ENCODE data around the gene VSIR. TPM values are rescaled to one million over a fixed set of nuclear protein-coding genes. Genes with fewer than 3 reads are reported as not detected.

Gene VSIR
- total RNA-seq, 1 donor from 2014 or later: 0.29 TPM

DNA sequence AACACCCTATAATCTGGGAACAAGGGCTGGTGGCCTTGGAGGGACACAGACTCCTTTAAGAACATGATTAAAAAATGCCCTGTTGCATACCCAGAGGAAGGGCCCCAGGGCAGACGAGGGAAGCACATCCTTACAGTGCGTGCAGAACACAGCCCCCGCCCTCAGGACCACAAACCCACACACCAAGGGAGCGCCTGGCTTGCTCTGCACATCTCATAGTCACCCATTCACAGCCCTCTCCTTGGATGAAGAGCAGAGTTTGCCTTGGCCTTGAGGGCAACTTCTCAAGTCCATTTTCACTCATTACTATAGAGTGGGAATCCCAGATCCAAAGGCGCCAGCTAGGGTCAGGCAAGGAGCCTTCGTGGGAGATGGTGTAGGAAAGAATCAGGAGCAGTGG is 6.3 kb upstream of the VSIR start:
- H3K27me3 Mint-ChIP-seq (ENCODE audit: unreplicated experiment): peaks cover 5% of the 10 kb centered on the region

DNA sequence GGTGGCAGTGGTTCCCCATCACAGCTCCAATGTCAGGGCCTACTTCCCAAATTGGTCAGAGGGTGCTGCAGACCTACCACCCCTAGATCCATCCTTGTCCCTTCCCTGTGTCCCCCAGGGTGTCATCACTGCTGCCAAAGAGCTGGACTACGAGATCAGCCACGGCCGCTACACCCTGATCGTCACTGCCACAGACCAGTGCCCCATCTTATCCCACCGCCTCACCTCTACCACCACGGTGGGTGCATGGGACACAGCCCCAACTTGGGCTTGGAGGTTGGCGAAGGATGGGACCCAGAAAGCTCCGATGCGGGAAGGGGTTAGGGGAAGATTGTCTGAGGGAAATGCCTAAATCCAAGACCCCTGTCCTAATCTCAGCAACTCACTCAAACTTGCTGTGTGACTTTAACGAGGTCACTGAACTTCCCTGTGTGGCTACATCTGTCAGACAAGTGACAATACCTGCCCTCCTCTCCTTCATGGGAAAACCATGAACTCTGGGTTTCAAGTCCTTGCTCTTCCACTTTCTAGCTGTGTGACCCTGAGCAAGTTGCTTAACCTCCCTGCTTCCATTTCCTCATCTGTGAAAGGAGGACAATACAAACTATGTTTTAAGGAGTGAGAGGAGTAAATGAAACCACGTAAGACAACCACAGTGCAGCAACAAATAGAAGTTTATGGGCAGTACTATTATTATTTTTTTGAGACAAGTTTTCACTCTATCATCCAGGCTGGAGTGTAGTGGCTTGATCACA is 4.9 kb upstream of the VSIR start:
- H3K4me3 Mint-ChIP-seq (ENCODE audit: unreplicated experiment): no peak overlapping the region
- H3K27me3 Mint-ChIP-seq (ENCODE audit: unreplicated experiment): peaks cover 5% of the 10 kb centered on the region
- H3K9me3 Mint-ChIP-seq (ENCODE audit: unreplicated experiment): peaks cover 3% of the 10 kb centered on the region
- TF ChIP-seq, protein P1, sequence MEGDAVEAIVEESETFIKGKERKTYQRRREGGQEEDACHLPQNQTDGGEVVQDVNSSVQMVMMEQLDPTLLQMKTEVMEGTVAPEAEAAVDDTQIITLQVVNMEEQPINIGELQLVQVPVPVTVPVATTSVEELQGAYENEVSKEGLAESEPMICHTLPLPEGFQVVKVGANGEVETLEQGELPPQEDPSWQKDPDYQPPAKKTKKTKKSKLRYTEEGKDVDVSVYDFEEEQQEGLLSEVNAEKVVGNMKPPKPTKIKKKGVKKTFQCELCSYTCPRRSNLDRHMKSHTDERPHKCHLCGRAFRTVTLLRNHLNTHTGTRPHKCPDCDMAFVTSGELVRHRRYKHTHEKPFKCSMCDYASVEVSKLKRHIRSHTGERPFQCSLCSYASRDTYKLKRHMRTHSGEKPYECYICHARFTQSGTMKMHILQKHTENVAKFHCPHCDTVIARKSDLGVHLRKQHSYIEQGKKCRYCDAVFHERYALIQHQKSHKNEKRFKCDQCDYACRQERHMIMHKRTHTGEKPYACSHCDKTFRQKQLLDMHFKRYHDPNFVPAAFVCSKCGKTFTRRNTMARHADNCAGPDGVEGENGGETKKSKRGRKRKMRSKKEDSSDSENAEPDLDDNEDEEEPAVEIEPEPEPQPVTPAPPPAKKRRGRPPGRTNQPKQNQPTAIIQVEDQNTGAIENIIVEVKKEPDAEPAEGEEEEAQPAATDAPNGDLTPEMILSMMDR (IDR thresholded peaks at IDR 0.05; ENCODE audit: partially characterized antibody, unreplicated experiment): no peak
- H3K27ac Mint-ChIP-seq (ENCODE audit: unreplicated experiment): no peak overlapping the region
- no peak for DNase-seq
- H3K36me3 Mint-ChIP-seq (ENCODE audit: unreplicated experiment): no peaks in the 10 kb centered on the region
- H3K4me1 Mint-ChIP-seq (ENCODE audit: low read depth, unreplicated experiment): peaks cover 11% of the 10 kb centered on the region

More for the DNA sequence above, 6.3 kb upstream of the VSIR start:
- TF ChIP-seq, protein P1 (IDR thresholded peaks at IDR 0.05; ENCODE audit: partially characterized antibody, unreplicated experiment): no peak
- H3K27ac Mint-ChIP-seq (ENCODE audit: unreplicated experiment): no peak overlapping the region
- no peaks in the 10 kb centered on the region for H3K36me3 Mint-ChIP-seq (ENCODE audit: unreplicated experiment)
- peaks cover 5% of the 10 kb centered on the region for H3K9me3 Mint-ChIP-seq (ENCODE audit: unreplicated experiment)
- peaks cover 8% of the 10 kb centered on the region for H3K4me1 Mint-ChIP-seq (ENCODE audit: low read depth, unreplicated experiment)
- no peak overlapping the region for H3K4me3 Mint-ChIP-seq (ENCODE audit: unreplicated experiment)
- no peak for DNase-seq

DNA sequence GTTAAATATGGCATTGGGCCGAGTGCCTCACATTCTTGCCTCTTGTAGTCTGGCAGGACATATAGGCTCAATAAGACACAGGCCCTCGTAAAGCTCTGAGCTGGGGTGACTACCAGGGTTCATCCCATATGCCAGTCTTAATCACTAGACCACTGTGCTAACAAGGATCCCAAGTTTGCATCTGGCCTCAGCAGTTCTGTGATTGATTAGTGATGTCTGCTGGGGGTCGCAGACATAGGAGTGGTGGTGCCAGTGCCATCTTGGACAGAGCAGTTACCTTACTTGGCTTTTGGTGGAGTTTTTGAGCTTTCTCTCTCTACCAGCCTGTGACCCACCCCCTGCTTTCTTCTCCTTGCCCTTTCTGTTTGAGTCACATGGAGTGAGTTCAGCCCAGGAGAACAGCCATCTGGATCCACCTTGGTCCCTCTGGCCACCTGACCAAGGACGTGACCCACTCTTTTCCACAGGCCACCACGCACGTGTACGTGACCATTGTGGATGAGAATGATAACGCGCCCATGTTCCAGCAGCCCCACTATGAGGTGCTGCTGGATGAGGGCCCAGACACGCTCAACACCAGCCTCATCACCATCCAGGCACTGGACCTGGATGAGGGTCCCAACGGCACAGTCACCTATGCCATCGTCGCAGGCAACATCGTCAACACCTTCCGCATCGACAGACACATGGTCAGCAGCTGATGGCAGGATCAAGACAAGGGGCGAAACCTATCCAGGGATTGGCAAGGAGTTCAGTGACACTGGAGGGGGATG is 4.1 kb upstream of the VSIR start:
- H3K36me3 Mint-ChIP-seq (ENCODE audit: unreplicated experiment): no peaks in the 10 kb centered on the region
- no peak overlapping the region for H3K4me3 Mint-ChIP-seq (ENCODE audit: unreplicated experiment)
- peaks cover 5% of the 10 kb centered on the region for H3K27me3 Mint-ChIP-seq (ENCODE audit: unreplicated experiment)
- H3K4me1 Mint-ChIP-seq (ENCODE audit: low read depth, unreplicated experiment): peaks cover 11% of the 10 kb centered on the region
- no peak overlapping the region for H3K27ac Mint-ChIP-seq (ENCODE audit: unreplicated experiment)
- TF ChIP-seq, protein P1 (IDR thresholded peaks at IDR 0.05; ENCODE audit: partially characterized antibody, unreplicated experiment): no peak
- peaks cover 3% of the 10 kb centered on the region for H3K9me3 Mint-ChIP-seq (ENCODE audit: unreplicated experiment)
- no peak for DNase-seq

DNA sequence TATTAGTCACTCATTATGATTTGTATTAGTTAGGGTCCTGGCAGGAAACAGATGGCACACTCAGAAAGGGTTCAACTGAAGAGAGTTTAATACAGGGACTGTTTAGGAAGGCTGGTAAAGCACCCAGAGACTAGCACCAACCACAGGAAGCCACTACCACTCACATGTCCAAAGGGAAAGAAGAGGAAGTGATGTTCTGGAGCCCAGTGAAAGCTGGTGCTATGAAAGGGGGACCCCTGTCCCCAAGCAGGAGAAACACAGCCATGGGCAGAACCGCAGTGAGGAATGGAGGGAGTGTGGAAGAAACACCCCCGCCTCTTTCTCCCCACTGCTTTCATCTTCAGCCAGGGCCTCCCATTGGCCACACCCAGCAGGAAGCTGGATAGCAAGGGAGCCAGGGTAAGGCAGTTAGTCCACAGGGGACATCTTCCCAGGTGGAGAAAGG is 3.2 kb upstream of the VSIR start:
- no peak for DNase-seq
- peaks cover 3% of the 10 kb centered on the region for H3K9me3 Mint-ChIP-seq (ENCODE audit: unreplicated experiment)
- TF ChIP-seq, protein P1 (IDR thresholded peaks at IDR 0.05; ENCODE audit: partially characterized antibody, unreplicated experiment): no peak
- H3K27ac Mint-ChIP-seq (ENCODE audit: unreplicated experiment): no peak overlapping the region
- no peak overlapping the region for H3K4me3 Mint-ChIP-seq (ENCODE audit: unreplicated experiment)
- peaks cover 5% of the 10 kb centered on the region for H3K27me3 Mint-ChIP-seq (ENCODE audit: unreplicated experiment)
- peaks cover 11% of the 10 kb centered on the region for H3K4me1 Mint-ChIP-seq (ENCODE audit: low read depth, unreplicated experiment)
- H3K36me3 Mint-ChIP-seq (ENCODE audit: unreplicated experiment): no peaks in the 10 kb centered on the region
